SU-DHL-6 (cell line): ENCODE measurements around the gene KLHL10.

Source experiments
- H2AFZ ChIP-seq: fragments of 200-600 bp; sonication (generic); 2 replicates; pipeline ENCODE4 v1.6.1; 2014; ENCODE audit warnings: low read depth, mild to moderate bottlenecking, moderate library complexity, mixed read lengths, antibody characterized with exemption, low read length; ENCODE audit not compliant: severe bottlenecking
- H3F3A ChIP-seq: fragments of 200-600 bp; shearing (Covaris generic); 2 replicates; pipeline ENCODE4 v1.6.0; 2016; ENCODE audit warnings: antibody characterized with exemption, mild to moderate bottlenecking; ENCODE audit not compliant: insufficient read depth
- H3K27ac ChIP-seq: fragments of 200-600 bp; sonication (generic); 2 replicates; pipeline ENCODE4 v1.5.1; 2016; ENCODE audit warnings: low read depth, mild to moderate bottlenecking, low read length, moderate library complexity, mixed read lengths
- H3K27me3 ChIP-seq: fragments of 200-600 bp; sonication (generic), shearing (Covaris generic); 2 replicates; pipeline ENCODE4 v1.6.0; 2014; ENCODE audit warnings: mild to moderate bottlenecking, low read length
- H3K36me3 ChIP-seq: fragments of 200-600 bp; sonication (generic); 2 replicates; pipeline ENCODE4 v1.6.1; 2014; ENCODE audit warnings: mild to moderate bottlenecking, low read length, mixed read lengths
- H3K4me2 ChIP-seq: fragments of 300-600, 200-600 bp; shearing (Covaris generic), sonication (generic); 2 replicates; pipeline ENCODE4 v1.6.0; 2014; ENCODE audit warnings: low read length, low read depth, mild to moderate bottlenecking; ENCODE audit not compliant: poor library complexity, severe bottlenecking
- H3K4me3 ChIP-seq: fragments of 200-600 bp; sonication (generic); 2 replicates; pipeline ENCODE4 v1.5.1; 2014; ENCODE audit warnings: antibody characterized with exemption, low read length, mild to moderate bottlenecking, mixed read lengths; ENCODE audit not compliant: insufficient read depth, poor library complexity, severe bottlenecking
- H3K79me2 ChIP-seq: fragments of 200-600 bp; sonication (generic); 2 replicates; pipeline ENCODE4 v1.6.1; 2014; ENCODE audit warnings: mild to moderate bottlenecking, low read length, moderate library complexity; ENCODE audit not compliant: insufficient read depth
- H3K9ac ChIP-seq: fragments of 200-600 bp; sonication (generic); 2 replicates; pipeline ENCODE4 v1.7.0; 2014; ENCODE audit warnings: mild to moderate bottlenecking, low read length
- H3K9me2 ChIP-seq: fragments of 200-600 bp; sonication (generic); replicated peaks from 2 replicates; pipeline ENCODE4 v1.6.1; 2014; ENCODE audit warnings: low read length; ENCODE audit not compliant: insufficient read depth
- H3K9me3 ChIP-seq: fragments of 200-600 bp; sonication (generic); 2 replicates; pipeline ENCODE4 v1.6.1; 2014; ENCODE audit warnings: low read length, mixed read lengths; ENCODE audit not compliant: insufficient read depth
- H4K20me1 ChIP-seq: fragments of 200-600 bp; sonication (generic); 2 replicates; pipeline ENCODE4 v1.6.1; 2014; ENCODE audit warnings: low read depth, mild to moderate bottlenecking, antibody characterized with exemption, low read length, moderate library complexity, mixed read lengths
- EZH2phosphoT487 ChIP-seq: fragments of 200-600 bp; sonication (generic), shearing (Covaris generic); conservative IDR thresholded peaks from 2 replicates; pipeline ENCODE4 v1.6.1; 2018; ENCODE audit warnings: mild to moderate bottlenecking, antibody characterized with exemption, low read length, moderate library complexity, mixed read lengths
- TF ChIP-seq, protein P1 (sequence below): fragments of 200-600 bp; sonication (generic); IDR thresholded peaks from one replicate; pipeline ENCODE4 v1.5.1; 2017; ENCODE audit warnings: antibody characterized with exemption, mild to moderate bottlenecking, low read length, moderate library complexity; ENCODE audit not compliant: insufficient read depth, poor library complexity, severe bottlenecking

The KLHL10 gene

DNA sequence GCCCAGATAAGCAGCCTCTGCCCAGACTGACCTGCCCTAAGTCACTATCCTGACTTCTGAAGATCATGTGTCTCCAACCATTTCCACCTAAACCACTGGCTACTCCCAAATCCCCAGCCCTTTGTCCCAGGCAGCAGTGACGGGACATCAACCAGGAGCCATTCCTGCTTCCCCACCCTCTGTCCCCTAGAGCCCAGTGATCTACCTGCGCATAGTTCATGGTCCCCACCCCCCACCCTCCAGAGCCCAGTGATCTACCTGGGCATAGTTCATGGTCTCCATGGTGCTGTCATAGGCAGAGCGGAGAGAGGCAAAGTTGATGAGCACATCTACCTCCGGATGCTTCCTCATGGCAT lies 54.4 kb downstream of the KLHL10 start:
- no peaks in the 10 kb centered on the region for H3K9me2 ChIP-seq
- H2AFZ ChIP-seq: no peak overlapping the region
- H3K4me2 ChIP-seq: no peak overlapping the region
- no peak for TF ChIP-seq EZH2phosphoT487
- TF ChIP-seq, protein P1, sequence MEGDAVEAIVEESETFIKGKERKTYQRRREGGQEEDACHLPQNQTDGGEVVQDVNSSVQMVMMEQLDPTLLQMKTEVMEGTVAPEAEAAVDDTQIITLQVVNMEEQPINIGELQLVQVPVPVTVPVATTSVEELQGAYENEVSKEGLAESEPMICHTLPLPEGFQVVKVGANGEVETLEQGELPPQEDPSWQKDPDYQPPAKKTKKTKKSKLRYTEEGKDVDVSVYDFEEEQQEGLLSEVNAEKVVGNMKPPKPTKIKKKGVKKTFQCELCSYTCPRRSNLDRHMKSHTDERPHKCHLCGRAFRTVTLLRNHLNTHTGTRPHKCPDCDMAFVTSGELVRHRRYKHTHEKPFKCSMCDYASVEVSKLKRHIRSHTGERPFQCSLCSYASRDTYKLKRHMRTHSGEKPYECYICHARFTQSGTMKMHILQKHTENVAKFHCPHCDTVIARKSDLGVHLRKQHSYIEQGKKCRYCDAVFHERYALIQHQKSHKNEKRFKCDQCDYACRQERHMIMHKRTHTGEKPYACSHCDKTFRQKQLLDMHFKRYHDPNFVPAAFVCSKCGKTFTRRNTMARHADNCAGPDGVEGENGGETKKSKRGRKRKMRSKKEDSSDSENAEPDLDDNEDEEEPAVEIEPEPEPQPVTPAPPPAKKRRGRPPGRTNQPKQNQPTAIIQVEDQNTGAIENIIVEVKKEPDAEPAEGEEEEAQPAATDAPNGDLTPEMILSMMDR: no peak
- H3K9ac ChIP-seq: no peak overlapping the region
- H3K4me3 ChIP-seq: no peak overlapping the region
- no peaks in the 10 kb centered on the region for H4K20me1 ChIP-seq
- peaks cover 15% of the 10 kb centered on the region for H3K36me3 ChIP-seq
- no peaks in the 10 kb centered on the region for H3K9me3 ChIP-seq
- H3K79me2 ChIP-seq: no peaks in the 10 kb centered on the region
- 0 out of 2 replicates have a peak, but pooled peaks cover 2% of the 10 kb centered on the region for H3F3A ChIP-seq
- H3K27me3 ChIP-seq: no peaks in the 10 kb centered on the region
- H3K27ac ChIP-seq: no peak overlapping the region

DNA sequence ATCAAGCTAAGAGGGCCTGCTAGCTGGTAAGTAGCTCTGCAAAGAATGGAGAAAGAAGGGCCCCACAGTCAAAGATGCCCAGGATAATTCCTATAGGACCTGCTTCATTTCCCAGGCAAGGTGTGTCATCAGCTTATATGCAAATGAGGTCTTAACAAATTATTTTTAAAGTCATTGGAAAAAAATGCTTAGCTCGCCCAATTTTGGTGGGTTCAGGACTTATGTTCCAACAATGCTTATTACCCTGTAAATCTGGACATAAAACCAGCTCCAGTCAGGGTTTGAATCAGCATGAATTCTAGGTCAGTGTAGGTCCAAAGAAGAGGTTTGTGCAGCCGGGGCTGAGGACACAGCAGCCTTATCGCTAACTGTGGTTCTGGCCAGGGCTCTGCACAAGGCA lies 55.8 kb downstream of the KLHL10 start:
- Histone ChIP-seq H3K79me2 (no peaks in the 10 kb centered on the region), H3K36me3 (peaks cover 15% of the 10 kb centered on the region), H3K9me3 (no peaks in the 10 kb centered on the region), H3K4me2 (no peak overlapping the region), H3F3A (0 out of 2 replicates have a peak, but pooled peaks cover 2% of the 10 kb centered on the region), H3K4me3 (no peak overlapping the region), H3K27me3 (no peaks in the 10 kb centered on the region), H3K27ac (no peak overlapping the region), H2AFZ (no peak overlapping the region), H4K20me1 (no peaks in the 10 kb centered on the region), H3K9me2 (no peaks in the 10 kb centered on the region), H3K9ac (no peak overlapping the region)
- no peak for TF ChIP-seq EZH2phosphoT487
- TF ChIP-seq, protein P1: no peak

DNA sequence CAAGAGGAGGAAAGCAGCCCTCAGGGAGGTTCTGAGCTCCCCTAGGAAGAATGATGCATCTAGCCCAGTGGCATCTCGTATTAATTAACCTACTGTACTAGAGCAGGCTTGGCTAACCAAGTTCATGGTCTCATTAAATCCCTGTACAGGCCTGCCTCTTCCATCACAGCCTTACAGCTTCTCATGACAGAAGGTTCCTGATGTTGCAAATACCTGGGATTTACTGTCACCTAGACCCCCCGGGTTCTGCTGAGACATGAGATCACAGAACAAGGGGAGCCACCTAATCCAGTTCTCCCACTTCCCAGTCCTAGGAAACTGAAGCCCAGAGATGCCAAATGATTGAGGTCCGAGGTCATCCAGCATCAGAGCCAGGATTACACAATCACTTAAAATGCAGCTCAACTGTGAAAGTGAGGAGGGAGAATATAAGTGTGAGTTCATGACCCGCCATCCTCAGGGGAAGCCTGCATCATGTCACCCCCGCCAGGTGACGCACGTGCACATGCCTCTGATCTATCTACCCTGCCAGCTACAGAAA lies 57.2 kb downstream of the KLHL10 start:
- peaks cover 13% of the 10 kb centered on the region for H3K36me3 ChIP-seq
- H3K79me2 ChIP-seq: no peaks in the 10 kb centered on the region
- H2AFZ ChIP-seq: no peak overlapping the region
- H3K27ac ChIP-seq: no peak overlapping the region
- no peaks in the 10 kb centered on the region for H4K20me1 ChIP-seq
- no peaks in the 10 kb centered on the region for H3K27me3 ChIP-seq
- no peak for TF ChIP-seq EZH2phosphoT487
- TF ChIP-seq, protein P1: no peak
- H3K9me2 ChIP-seq: no peaks in the 10 kb centered on the region
- no peak overlapping the region for H3K9ac ChIP-seq
- H3K4me3 ChIP-seq: no peak overlapping the region
- H3F3A ChIP-seq: no peaks in the 10 kb centered on the region
- H3K9me3 ChIP-seq: no peaks in the 10 kb centered on the region
- no peak overlapping the region for H3K4me2 ChIP-seq
